KG1 (cell line): ENCODE measurements around the gene CATSPER3.

Experiments
- DNase-seq: peaks from one replicate; lab custom pipeline; 2025; lab: John Stamatoyannopoulos, UW

The CATSPER3 gene

DNA sequence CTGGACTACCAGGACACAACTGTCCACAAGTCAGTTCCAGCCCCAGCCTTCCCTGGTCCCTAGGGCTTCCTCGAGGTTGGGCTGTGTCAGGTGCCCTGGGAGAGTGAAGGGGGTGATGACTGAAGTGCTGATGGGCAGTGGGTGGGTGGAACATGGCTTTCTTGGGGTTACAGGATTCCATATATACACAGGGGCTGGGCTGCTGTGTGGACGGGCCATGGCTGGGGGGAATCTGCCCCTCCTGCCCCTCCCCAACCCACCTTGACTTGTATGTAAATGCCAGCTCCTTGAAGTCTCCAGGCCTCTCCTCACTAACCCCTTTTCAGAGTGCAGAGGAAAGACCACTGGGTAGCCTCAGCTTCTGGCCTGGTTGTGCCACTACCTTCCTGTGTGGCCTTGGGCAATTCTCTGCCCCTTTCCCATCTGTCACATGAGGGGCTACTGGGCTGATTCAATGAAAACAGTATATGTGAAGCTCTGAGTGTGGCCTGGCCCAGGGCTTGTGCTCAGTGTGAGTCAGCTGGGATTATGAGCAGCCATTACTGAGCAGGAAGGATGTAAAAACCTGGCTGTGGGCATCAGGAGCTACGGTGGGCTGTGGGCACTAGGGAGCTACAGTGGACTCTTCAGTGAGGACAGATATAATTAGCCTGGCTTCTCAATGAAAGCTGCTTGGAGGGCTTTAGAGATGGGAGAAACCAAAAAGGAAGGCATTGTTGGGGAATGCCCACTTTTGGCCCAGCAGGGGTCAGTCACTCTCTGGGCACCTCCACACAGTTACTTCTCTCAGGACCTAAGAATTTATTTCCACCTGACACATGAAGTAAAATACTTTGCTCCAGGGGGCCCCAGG lies 43.0 kb downstream of the CATSPER3 start:
- no peak for DNase-seq

DNA sequence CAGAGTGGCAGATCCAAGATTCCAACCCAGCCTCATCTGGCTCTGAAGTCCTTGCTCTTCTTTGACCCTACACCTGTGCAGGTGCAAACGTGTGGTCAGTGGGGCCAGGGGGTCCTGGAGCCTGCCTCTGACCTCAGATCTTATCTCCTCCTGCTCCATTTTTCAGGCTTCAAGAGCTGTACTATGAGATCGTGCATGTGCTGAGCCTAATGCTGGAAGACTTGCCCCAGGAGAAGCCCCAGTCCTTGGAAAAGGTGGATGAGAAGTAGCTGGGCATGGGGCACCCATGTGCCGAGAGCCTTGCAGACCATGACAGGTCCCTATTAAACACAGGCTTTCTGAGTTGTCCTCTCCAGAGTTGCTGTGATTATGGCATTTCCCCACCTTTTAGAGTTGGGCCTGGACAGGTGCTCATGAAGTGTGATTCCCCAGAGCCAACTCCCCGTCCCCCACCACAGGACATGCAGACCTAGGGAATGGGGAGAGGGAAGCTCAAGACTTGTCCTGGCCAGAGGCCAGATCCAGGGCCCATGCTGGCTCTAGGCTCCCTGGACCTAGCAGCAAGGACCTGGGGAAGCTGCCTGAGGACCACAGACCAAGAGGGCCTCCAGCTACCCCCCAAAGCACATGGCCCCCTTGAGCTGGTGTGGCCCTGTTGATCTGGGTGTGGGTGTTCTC lies 43.8 kb downstream of the CATSPER3 start:
- no peak for DNase-seq

DNA sequence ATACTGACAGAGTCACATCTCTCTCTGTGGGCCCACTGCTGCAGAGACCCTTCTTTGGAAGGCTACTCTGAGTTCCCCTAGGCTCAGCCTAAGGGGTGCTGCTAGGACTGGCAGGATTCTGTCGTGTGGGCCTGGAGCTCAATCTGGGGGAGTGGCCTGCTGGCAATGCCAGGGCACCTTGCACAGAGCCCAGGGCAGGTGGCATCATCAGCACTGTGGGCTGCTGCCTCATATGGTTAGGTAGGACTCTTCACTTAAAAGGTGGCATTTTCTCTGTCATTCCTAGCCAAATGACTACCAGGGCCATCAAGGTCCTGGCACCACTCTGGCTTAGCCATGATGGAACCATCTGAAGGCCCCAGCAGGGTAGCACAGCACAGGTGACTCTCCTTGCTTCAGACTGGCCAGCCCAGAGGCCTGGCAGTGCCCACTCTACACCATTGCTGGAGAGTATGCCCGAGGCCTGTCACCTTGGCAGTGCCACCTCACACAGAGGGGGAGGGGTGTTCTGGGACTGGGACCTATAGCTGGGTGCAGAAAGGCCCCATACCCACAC lies 44.4 kb downstream of the CATSPER3 start:
- no peak for DNase-seq

DNA sequence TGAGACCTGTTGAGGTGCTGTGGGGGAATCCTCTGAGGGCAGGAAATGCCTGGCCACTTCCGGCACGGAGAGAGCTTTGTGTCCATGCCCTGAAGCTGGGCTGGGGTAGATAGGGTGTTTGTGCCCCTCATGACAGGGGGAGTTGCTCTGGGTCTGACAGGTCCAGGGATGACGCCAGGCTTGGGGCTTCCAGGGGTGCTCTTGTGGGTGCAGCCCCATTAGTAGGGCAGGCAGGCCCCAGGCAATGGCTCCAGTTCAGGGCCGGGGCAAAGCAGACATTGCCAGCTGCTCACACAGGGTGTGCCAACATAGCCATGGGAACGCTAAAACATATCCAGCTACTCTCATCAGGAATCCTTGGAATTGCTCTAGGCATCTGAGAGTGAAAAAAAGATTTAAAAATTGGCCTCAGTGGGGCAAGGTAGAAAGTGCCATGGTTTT lies 45.3 kb downstream of the CATSPER3 start:
- DNase-seq: no peak

DNA sequence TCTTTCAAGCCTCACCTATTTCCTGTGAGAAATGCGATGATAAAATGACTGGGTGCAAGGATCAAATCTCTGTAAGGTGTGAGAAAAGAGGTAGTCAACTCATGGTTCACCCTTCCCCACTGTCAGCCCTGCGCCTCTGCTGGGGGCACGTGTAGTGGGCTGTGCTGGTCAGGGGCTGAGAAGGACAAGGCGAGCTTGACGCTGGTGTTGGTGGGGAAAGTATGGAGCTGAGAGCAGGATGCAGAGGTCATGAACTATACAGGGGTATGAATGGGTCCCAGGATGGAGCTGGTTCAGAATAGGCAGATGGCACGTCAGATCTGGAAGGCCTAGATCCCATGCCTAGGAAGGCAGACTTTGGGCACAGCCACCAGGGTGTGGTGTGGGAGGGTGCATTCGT lies 45.7 kb downstream of the CATSPER3 start:
- DNase-seq: no peak

DNA sequence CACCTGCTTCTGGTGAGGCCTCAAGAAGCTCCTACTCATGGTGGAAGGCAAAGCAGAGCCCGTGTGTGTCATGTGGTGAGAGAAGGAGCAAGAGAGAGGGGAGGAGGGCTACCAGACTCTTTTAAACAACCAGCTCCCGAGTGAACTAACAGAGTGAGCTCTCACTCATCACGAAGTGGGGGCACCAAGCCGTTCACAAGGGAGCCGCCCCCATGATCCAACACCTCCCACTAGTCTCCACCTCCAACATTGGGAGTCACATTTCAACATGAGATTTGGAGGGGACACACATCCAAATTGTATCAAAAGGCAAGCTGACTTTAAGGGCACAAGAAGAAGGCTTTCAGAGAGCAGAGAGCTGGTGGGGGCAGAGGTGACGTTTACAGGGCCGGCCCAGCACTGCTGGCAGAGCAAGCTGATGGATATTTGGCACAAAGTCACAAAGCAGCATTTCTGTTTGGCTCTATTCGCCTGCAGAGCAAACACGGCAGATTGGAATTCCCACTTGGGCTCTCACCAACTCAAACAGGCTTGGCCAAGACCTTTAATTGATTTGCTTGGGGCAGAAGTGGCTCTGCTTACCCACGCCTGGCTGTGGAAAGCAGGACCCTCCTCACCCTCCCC lies 46.4 kb downstream of the CATSPER3 start:
- no peak for DNase-seq

DNA sequence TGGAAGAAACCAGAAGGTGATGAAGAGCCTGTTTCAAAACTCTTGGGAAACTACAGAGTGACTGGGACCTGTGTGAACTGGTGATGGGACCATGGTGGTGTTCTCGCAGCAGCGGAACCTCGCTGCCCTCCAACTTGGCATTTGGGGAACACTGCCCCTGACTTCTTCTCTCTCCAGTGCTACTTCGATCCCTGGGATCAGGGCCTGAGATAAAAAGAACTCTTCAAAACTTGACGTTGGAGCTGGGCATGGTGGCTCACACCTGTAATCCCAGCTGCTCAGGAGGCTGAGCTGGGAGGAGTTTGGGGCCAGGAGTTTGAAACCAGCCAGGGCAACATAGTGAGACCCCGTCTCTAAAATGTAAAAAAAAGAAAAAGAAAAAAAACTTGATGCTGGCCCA lies 48.2 kb downstream of the CATSPER3 start:
- no peak for DNase-seq

DNA sequence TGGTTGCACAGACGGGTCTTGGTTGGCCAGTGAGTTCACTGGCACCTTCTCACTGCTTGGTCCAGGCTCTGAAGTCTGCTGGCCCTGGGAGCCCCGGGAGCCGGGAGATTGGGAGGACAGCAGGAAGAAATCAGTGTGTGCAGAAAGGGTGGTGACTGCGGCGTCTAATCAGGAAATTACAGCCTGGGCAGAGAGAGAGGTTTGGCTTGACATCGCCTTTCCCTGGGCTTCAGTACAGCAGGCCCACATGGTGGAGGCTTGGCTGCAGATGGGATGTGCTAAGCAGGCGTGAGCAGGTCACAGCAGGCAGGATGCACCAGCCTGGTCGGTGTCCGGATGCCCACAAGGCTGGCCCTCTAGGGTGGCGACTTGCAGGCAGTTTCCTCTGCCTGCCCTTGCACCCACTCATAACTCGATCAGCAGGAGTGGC lies 49.2 kb downstream of the CATSPER3 start:
- no peak for DNase-seq

DNA sequence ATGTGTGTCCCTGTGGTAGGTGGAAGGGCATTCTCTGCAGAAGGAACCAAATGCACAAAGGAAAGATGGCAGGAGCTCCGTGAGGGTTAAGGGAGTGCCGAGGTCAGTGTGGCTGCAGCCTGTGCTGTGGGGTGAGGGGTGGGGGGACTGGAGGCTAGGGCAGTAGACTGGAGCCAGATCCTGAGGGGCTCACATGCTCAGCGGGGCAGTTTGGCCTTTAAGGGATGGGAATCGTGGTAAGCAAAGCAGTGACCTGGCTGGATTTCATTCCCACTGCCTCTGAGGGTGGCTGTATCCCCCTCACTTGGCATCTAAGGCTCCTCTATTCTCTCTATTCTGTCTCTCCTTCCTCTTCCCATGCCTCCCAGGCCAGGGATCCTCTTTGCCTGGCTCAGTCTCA lies 50.8 kb downstream of the CATSPER3 start:
- DNase-seq: no peak

DNA sequence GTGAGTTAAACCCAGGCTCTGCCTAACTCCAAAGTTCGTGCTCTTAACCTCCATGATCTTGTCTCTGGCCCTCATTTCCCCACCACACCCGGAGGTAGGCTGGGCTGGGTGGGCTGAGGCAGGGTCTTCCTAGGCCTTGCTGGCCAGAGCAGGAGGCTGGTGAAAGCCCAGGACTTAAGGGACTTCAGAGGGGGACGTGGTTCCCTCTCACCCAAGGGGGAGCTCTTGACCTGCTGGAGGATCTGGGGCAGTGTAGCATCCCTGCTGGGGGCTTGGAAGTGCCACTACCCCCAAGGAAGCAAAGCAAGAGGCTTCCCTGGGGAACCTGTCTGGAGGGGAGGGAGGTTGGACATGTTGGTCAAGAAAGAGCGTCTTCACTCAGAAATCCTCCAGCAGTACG lies 51.6 kb downstream of the CATSPER3 start:
- no peak for DNase-seq

DNA sequence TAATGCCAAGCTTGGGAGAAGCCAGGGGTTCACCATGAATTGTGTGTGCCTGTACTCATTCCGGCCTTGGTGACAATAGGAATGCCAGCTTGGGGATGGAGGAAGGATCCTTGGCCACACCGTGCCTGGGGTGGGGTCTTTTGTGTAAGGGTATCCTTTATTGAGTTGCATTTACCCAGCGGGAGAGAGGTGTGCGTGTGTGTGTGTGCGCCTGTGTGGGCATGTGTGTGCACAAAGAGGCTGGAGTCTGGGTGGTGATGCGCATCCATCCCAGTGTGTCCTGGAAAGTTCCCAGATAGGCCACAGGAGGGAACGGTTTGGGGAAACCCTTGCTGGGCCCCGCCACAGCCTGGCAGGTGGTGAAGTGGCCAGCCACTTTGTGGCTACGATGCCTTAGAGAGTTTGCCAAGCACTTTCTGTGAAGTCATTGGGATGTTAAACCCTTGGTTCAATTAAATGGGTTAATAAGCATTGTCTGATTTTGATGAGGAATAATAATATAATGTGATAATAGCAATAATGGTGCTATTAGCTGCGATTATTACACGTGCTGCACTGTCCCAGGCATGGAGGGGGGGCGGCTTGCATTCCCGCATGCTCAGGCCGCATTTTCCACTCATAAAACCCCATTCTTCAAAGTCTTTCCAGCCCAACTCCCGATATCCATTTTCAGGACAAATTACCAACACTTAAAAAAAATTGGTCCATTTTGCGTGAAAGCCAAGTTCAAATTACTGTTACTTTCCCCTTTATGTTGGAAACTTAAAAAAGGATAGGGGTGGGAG lies 52.6 kb downstream of the CATSPER3 start:
- no peak for DNase-seq

DNA sequence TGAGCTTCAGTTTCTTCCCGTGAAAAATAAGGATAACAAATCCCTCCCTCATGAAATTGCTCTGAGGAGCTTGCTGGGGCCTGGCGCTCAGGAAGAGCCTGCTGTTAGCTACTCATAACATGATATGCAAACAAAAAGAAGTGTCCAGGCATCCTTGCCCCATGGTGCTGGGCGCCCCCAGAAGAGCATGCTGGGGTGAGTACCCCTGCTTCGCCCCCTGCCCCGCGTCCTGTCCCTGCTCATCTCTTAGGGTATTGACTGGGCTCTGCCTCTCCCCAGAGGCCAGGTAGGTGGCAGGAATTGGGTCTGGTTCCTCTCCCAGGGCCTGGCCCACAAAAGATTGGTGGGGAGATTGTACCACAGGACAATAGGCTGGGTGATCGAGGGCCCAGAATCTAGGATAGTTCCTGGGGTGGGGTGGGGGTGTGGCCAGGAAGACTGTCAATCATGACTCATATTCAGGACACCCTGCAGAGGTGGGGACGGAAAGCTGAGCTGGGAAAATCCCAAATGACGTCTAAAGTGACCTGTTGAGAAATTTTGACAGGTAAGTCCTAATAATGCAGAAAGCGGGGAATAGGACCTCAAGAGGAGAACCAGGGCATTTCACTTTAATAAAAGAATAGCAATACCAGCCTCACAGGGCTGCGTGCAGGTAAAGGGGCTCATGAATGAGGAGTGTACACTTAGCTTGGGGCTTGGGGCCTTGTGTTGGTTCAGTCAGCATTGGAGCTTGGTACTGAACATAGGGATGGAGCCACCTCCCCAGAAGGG lies 57.4 kb downstream of the CATSPER3 start:
- DNase-seq: no peak

DNA sequence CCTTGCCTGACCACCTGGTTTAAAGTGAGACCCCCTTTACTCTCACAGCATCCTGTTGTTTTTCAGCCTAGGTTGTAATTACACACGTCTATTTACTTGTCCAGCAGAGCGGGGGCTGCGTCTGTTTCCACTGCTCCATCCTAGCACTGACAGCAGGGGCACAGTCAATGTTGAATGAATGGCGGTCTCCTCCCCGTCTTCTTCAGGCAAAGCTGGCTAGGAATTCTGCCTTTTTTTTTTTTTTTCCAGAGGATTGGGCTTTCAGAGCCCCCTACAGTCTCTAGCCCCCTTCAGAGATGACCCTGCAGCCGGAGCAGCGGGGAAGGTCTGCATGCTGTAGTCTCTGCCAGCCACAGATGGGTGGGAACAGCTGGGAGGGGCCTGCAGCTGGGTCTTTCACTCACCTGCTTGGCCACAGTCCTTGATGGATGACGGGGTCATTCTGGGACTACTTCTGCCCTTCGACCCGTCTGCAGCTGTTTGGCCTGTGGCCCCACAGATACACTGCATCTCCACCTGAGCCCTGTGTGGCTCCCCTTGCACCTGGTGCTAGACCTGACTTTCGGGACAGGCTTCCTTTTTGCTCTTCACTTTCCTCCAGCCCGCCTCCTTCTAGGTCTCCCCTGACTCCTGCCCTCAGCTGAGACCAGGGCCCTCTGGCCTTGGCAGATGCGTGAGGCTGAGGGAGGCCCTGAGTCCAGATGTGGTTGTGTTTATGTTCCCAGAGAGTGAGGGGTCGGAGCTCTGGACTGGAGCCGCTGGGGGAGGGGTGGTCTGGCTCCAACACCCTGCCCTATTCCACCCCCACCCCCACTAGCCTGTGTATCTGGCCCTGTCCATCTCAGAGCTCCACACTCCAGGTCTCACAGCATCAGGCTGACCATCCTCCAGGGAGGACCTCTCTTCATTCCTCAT lies 58.3 kb downstream of the CATSPER3 start:
- DNase-seq: no peak

DNA sequence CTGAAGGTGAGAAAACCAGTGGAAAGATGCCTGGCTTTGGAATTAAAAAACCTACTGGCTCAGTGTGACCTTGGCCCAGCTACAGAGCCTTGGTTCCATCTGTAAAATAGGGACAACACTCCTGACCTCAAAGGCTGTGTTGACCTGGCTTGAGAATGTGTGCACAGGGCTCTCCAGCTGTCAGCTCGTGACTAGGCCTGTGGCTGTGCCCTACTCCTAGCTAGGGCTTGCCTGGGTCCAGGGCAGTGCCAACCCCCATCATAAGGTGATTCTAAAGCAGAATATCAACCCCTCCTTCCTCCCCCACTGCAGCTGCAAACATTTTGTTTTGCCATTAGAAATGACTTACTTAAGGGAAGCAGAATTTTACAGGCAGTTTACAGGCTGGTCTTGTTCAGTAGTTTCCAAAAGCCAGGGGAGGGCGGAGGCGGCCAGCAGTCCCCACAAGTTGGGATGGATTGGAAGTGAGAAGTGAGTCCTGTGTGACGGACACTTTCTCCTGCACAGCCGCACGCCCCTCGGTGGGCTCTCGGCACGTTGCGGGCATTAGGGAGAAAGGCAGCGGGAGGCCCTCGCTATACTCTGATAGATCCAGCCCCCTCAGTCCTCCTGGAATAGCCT lies 59.0 kb downstream of the CATSPER3 start:
- DNase-seq: no peak

DNA sequence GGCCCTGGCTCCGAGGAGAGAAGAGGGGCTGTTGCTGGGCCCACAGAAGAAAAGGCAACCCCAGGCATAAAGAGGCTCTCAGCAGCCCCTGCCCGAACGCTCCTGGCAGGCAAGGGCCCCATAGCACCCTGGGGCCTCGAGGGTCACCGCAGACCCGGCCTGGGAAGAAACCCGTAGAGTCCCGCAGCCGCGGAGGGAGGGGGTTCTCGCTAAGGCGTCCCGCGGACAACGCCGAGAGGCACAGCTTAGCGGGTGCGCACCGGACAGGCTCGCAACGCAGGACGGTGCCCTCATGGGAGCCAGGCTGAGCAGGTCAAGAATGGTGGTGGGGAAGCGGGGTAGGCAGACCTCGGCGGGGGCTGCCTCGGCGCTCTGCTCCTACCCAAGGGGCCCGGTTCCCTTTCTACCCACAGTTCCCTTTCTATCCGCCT lies 59.6 kb downstream of the CATSPER3 start:
- no peak for DNase-seq

DNA sequence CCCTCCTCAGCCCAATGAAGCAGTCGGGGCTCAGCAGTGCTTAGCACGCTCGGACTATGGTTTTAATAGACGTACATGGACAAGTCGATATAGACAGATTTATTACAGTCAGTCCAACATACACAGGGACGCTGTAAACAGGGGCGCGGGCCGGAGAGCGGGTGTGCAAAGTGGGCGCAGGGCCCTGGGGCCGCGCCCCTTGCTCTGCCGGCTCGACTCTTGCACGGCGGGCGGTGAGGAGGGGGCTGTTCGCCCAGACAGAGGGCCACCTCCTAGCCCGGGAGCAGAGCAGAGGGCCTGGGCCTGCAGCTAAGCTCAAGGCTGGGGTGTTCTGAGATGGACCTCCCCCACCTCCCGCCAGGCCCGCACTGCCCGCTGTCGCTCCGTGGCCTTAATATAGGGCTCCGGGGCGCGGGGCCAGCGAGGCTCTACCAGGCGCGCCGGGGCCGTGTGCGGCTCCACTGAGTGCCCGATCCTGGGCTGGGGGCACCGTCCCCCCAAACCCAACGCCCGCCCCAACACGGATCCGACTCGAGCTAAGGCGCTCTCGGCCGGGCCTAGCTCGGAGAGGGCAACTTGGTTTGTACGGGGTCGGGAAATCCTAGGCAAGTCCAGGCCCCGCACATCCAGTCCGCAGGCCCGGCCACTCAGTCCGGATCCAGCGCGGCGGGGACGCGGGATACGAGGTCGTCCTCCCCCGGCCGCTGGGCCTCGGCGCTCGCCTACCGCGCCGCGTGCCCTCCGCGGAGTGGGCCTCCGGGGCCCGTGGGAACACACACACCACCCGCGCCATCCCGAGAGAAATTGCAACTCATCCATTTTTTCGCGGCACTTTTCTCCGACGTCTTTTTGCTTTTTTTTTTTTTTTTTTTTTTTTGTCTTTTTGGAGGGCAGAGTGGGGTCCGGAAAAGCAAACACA lies 60.2 kb downstream of the CATSPER3 start:
- DNase-seq: no peak

DNA sequence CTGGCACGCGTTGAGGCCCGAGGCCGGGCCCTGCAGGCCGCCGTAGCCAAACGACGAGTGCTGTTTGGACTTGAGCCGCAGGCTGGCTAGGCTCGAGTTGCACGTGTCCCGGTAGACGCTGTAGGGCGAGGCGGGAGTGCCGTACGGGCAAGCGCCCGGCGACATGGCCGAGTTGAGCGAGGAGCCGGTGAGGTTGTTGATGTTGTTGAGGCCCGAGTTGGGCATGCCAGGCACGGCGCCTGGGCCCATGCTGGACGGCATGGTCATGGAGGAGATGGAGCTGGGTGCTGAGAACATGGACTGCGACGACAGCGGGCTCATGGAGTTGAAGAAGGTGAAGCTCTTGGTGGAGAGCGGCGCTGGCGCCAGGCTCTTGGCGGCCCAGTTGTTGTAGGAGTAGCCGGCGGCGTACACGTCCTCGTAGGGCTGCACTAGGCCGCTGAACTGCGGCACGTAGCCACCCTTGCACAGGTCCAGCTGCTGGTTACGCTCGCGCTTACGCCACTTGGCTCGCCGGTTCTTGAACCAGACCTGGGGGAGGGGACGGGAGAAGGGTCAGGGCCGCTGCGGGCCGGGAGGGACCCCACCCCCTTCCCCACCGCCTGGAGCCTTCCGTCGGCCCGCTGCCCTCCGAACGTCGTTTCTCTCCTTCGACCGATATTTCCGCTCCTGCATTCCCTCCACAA lies 61.2 kb downstream of the CATSPER3 start:
- DNase-seq: no peak
